Testis (tissue), 3 donors: ENCODE data around the gene PSD4. TPM values are rescaled to one million over a fixed set of nuclear protein-coding genes. Genes with fewer than 3 reads are reported as not detected.

Source experiments
- DNase-seq: peaks from one replicate; pipeline ENCODE4 v3.0.0-alpha.2; 2019
- H3K27ac ChIP-seq, 2 donors: fragments of 200-600 bp; sonication (generic); one replicate each; pipeline ENCODE4 v1.5.1; 2019
- H3K27me3 ChIP-seq: fragments of 200-600 bp; sonication (generic); one replicate; pipeline ENCODE4 v1.5.1; 2019
- H3K36me3 ChIP-seq: fragments of 200-600 bp; sonication (generic); one replicate; pipeline ENCODE4 v1.5.1; 2017; ENCODE audit warnings: low read depth; ENCODE audit errors: missing control alignments
- H3K4me1 ChIP-seq: fragments of 200-600 bp; sonication (generic); one replicate; pipeline ENCODE4 v1.5.1; 2019
- H3K4me3 ChIP-seq, 2 donors: fragments of 200-600 bp; sonication (generic); one replicate each; pipeline ENCODE4 v1.5.1; 2017 to 2019
- H3K9me3 ChIP-seq: fragments of 200-600 bp; sonication (generic); one replicate; pipeline ENCODE4 v1.5.1; 2017
- CTCF ChIP-seq, 3 experiments: fragments of 450-650 bp in 2 of 3; fragments of 200-600 bp in 1 of 3; sonication (generic) in 1 of 3; IDR thresholded peaks; one replicate each; pipeline ENCODE4 v1.5.1; 2016 to 2019; ENCODE audit warnings: antibody characterized with exemption in 3 of 3, mild to moderate bottlenecking in 2 of 3, moderate library complexity in 1 of 3
- POLR2A ChIP-seq: fragments of 450-650 bp; IDR thresholded peaks from one replicate; pipeline ENCODE4 v1.6.1; 2017; ENCODE audit warnings: antibody characterized with exemption, mild to moderate bottlenecking, moderate library complexity
- WGBS, 2 donors: methylation state at CpG; one replicate each; pipeline ENCODE4 v1.1.5; 2018; 5-methylcytosine and 5-hydroxymethylcytosine counted together
- intact Hi-C: fragments of 100-400 bp; cut with DNase I; formaldehyde crosslinking; loops from one replicate; pipeline ENCODE4 v1.15.1; 2023; ENCODE audit warnings: low total_unique reads
- polyA plus RNA-seq: library from polyadenylated mRNA; stranded (reverse); fragments of 350-450 nt; fragmentation: Illumina TruSeq; extraction: RNeasy Lipid Tissue Mini Kit (QIAGEN cat#74804); gene quantifications from one replicate; pipeline ENCODE4 v1.2.3, GENCODE V29; 2014; ENCODE audit warnings: low read depth, low replicate concordance; ENCODE audit not compliant: insufficient read depth
- total RNA-seq, 2 donors: library from RNA; depleted of rRNA; stranded (reverse); fragments of >200 nt; gene quantifications; one replicate each; pipeline ENCODE4 v1.2.3, GENCODE V29; 2016

The PSD4 gene
- total and polyA plus RNA-seq, 3 donors from 2014 or later = 18.7 to 35.9 (median 22.8) TPM

DNA sequence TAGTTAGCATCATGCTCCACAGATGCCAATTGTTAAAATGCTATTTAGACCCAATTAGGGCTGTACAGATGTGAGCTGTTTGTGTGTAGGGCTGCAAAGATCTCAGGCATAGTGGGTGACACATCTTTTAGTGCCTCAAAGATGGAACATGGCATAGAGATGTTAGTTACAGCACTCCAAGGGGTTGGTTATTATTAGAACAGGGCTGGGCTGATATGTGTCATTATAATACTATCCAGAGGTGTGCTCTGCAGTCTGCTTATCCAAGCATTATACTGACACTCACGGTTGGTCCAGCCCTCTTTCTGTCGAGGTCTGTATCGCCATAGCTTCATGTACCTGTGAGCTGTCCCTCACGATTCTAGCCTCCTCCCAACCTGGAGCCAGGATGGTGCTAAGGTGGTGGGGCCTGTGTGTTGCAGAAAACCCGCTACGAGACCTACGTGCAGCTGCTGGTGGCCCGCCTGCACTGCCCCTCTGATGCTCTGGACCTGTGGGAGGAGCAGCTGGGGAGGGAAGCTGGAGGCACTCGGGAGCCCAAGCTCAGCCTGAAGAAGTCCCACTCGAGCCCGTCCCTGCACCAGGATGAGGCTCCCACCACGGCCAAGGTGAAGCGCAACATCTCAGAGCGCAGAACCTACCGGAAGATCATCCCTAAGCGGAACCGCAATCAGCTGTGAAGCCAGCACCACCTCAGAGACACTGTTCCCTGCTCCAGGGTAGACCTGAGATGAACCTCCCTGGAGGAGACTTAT, 27.1 kb downstream of the PSD4 start:
- TF ChIP-seq POLR2A = no peak
- no peak for TF ChIP-seq CTCF (IDR thresholded peaks at IDR 0.05)
- Histone ChIP-seq H3K9me3 (no peaks in the 10 kb centered on the region), H3K4me1 (no peaks in the 10 kb centered on the region), H3K4me3 (no peak overlapping the region), H3K36me3 (no peaks in the 10 kb centered on the region), H3K27me3 (no peaks in the 10 kb centered on the region), H3K27ac (no peak overlapping the region)
- no peak for DNase-seq
- intact Hi-C loops = loop anchor here (10.0 kb wide), 1 partner anchor 66 kb away; no protein-coding TSS in a partner anchor
- WGBS, 2 donors = 89% methylated on average over 17 of the region's 17 CpGs; no CpG with 5 or more reads in 1 of the 2 donors

GRCh38 chr2:113201496-113202304, 27.9 kb downstream of the PSD4 start:
- Histone ChIP-seq H3K4me1 (no peaks in the 10 kb centered on the region), H3K4me3 (no peak overlapping the region), H3K27ac (no peak overlapping the region), H3K27me3 (no peaks in the 10 kb centered on the region), H3K9me3 (no peaks in the 10 kb centered on the region), H3K36me3 (no peaks in the 10 kb centered on the region)
- TF ChIP-seq CTCF (IDR thresholded peaks at IDR 0.05) (no peak), POLR2A (no peak)
- no peak for DNase-seq
- intact Hi-C loops = loop anchor here (10.0 kb wide), 1 partner anchor 67 kb away; no protein-coding TSS in a partner anchor
- 86 to 90% methylated on average over 5 to 8 of the region's 8 CpGs for WGBS, 2 donors

DNA sequence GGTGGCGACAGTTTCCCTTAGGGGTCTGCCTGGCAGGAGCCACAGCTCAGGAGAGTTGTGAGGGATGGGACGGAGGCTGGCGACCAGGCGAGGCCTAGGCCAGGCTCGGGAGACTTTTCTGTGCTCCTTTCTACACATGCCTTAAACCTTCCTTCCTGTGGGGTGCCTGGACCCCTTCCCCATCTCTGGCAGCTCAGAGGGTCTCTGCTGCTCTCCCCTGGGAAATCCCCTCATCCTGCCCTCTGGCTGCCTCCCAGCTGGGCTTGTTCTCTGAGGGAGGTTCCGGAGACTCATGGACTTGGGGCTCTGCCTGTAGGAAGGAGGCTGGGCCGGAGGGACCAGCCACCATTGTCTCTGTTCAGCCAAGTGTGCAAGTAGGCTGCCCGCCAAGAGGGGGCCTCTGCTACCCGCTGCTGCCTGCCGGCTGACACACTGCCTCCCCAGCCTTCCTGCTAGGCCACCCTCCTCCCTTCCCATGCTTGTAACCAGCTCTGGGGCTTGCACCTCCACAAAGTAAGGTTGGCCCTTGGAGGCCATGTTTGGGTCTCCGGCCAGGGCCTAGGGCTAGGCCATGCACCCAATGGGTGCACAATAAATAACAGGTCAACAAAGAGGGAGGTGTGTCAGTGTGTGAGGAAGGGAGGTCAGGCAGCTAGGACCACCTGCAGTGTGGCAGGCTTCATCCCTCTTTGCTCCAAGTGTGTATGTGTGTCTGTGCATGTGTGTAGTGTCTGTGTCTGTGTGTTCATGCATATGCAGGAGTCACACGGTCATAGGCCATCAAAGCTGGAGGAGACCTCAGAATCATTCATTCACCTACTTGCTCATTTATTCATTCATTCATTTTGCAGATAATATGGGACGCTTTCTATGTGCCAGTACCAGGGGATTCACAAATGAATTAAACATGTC, 28.8 kb downstream of the PSD4 start:
- intact Hi-C loops = loop anchor here (10.0 kb wide), 1 partner anchor 68 kb away; no protein-coding TSS in a partner anchor
- DNase-seq = no peak
- Histone ChIP-seq H3K36me3 (no peaks in the 10 kb centered on the region), H3K27me3 (no peaks in the 10 kb centered on the region), H3K9me3 (no peaks in the 10 kb centered on the region), H3K4me1 (no peaks in the 10 kb centered on the region), H3K27ac (no peak overlapping the region), H3K4me3 (no peak overlapping the region)
- WGBS, 2 donors = 71 to 89% methylated on average over 8 to 13 of the region's 13 CpGs
- TF ChIP-seq CTCF (IDR thresholded peaks at IDR 0.05) = no peak
- TF ChIP-seq POLR2A = no peak

DNA sequence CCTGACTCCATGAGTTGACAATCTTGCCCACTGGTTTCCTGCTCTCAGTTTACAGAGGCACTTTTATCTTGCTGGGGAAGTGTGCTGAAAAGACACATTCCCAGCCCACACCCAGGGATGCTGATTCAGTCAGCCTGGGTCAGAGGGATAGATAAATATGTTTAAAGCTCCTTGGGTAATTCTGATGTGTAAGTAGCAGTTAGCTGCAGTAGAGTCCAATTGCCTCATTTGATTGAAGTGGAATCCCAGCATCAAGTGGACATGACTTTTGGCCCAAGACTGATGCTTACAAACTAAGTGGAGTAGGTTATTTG, 29.4 kb downstream of the PSD4 start:
- intact Hi-C loops = loop anchor here (10.0 kb wide), 1 partner anchor 68 kb away; no protein-coding TSS in a partner anchor
- no peak for TF ChIP-seq POLR2A
- no peak for TF ChIP-seq CTCF (IDR thresholded peaks at IDR 0.05)
- Histone ChIP-seq H3K4me3 (no peak overlapping the region), H3K9me3 (no peaks in the 10 kb centered on the region), H3K27me3 (no peaks in the 10 kb centered on the region), H3K36me3 (no peaks in the 10 kb centered on the region), H3K4me1 (no peaks in the 10 kb centered on the region), H3K27ac (no peak overlapping the region)
- DNase-seq = no peak
